HepG2 (cell line): ENCODE data around the gene LITAF.

Source experiments
- CBX2 ChIP-seq, 2 experiments: fragments of 200-600 bp in 1 of 2; sonication (generic); formaldehyde crosslinking in 1 of 2; IDR thresholded peaks; 2 replicates each; pipeline versions ENCODE4 v1.7.0 to v1.8.1; 2018 to 2022; ENCODE audit warnings: low read depth in 2 of 2, low read length in 1 of 2, mild to moderate bottlenecking in 1 of 2, missing genetic modification reagents in 1 of 2
- ELF1 ChIP-seq: sonication (generic); formaldehyde crosslinking; IDR thresholded peaks from 2 replicates; pipeline ENCODE4 v1.4.0; 2020; ENCODE audit warnings: missing genetic modification reagents
- NFATC3 ChIP-seq: sonication (generic); formaldehyde crosslinking; IDR thresholded peaks from 2 replicates; pipeline ENCODE4 v1.5.1; 2020; ENCODE audit warnings: mild to moderate bottlenecking, missing genetic modification reagents
- NFIC ChIP-seq: IDR thresholded peaks from 2 replicates; pipeline ENCODE4 v1.6.1; 2012; ENCODE audit warnings: mild to moderate bottlenecking, low read length, inconsistent platforms
- POLR2A ChIP-seq, 2 experiments: IDR thresholded peaks; 2 replicates each; pipeline ENCODE4 v1.6.1; 2011; ENCODE audit warnings: low read depth in 2 of 2, low read length in 2 of 2, mild to moderate bottlenecking in 1 of 2, moderate library complexity in 1 of 2; ENCODE audit not compliant: insufficient read depth in 1 of 2
- THAP7 ChIP-seq: sonication (generic); formaldehyde crosslinking; IDR thresholded peaks from 2 replicates; pipeline ENCODE4 v1.8.1; 2023; ENCODE audit warnings: mild to moderate bottlenecking, missing genetic modification reagents
- ZNF766 ChIP-seq: sonication (generic); formaldehyde crosslinking; IDR thresholded peaks from 2 replicates; pipeline ENCODE4 v1.5.0; 2020; ENCODE audit warnings: missing genetic modification reagents, borderline replicate concordance
- TF ChIP-seq, protein P1 (sequence below): sonication (generic); formaldehyde crosslinking; IDR thresholded peaks from 2 replicates; pipeline ENCODE4 v1.5.0; 2020; ENCODE audit warnings: mild to moderate bottlenecking, missing genetic modification reagents, moderate library complexity

- TF ChIP-seq CBX2 (IDR thresholded peaks at IDR 0.05; ENCODE audit: low read depth, low read length), result no peak
- TF ChIP-seq CBX2 (CRISPR knock-in tag; IDR thresholded peaks at IDR 0.05; ENCODE audit: low read depth), result no peak
- no peak for TF ChIP-seq THAP7 (CRISPR knock-in tag)
- TF ChIP-seq POLR2A (IDR thresholded peaks at IDR 0.05; ENCODE audit: insufficient read depth in 1 of 2, low read depth in 2 of 2, low read length in 2 of 2), result no peak
- TF ChIP-seq NFIC, result no peak
- no peak for TF ChIP-seq ELF1 (CRISPR knock-in tag)
- TF ChIP-seq, protein P1, sequence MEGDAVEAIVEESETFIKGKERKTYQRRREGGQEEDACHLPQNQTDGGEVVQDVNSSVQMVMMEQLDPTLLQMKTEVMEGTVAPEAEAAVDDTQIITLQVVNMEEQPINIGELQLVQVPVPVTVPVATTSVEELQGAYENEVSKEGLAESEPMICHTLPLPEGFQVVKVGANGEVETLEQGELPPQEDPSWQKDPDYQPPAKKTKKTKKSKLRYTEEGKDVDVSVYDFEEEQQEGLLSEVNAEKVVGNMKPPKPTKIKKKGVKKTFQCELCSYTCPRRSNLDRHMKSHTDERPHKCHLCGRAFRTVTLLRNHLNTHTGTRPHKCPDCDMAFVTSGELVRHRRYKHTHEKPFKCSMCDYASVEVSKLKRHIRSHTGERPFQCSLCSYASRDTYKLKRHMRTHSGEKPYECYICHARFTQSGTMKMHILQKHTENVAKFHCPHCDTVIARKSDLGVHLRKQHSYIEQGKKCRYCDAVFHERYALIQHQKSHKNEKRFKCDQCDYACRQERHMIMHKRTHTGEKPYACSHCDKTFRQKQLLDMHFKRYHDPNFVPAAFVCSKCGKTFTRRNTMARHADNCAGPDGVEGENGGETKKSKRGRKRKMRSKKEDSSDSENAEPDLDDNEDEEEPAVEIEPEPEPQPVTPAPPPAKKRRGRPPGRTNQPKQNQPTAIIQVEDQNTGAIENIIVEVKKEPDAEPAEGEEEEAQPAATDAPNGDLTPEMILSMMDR (CRISPR knock-in tag), result no peak
- no peak for TF ChIP-seq ZNF766
- TF ChIP-seq NFATC3, result no peak
These were observed 83.2 kb downstream of the LITAF start for GRCh38 chr16:11503566-11503965.
